Fibroblast of upper back skin (primary cell): ENCODE data around the gene ACO2.
A peak's percentile ranks its signal among the peaks of the same experiment; 100 is the strongest.

Experiments
- DNase-seq: peaks from one replicate; pipeline ENCODE4 v3.0.0-alpha.2; 2013

The ACO2 gene

DNA sequence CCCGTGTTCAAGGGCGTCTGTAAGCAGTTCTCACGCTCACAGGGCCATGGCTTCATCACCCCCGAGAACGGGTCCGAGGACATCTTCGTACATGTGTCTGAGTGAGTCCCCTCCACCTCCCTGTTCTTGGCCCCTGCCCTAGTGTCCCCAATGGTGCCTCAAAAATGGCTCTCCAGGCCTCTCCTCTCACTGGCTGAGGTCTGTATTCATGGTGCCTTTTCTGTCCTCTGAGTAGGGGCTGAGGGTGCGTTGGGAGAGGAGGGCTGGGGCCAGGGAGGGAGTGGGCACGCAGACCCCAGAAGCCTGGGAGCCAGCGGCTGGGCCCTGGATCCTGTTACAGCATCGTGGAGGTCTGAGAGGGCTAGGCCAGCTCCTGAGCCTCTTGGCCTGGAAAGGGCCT lies 104.8 kb downstream of the ACO2 start:
- no peak for DNase-seq

DNA sequence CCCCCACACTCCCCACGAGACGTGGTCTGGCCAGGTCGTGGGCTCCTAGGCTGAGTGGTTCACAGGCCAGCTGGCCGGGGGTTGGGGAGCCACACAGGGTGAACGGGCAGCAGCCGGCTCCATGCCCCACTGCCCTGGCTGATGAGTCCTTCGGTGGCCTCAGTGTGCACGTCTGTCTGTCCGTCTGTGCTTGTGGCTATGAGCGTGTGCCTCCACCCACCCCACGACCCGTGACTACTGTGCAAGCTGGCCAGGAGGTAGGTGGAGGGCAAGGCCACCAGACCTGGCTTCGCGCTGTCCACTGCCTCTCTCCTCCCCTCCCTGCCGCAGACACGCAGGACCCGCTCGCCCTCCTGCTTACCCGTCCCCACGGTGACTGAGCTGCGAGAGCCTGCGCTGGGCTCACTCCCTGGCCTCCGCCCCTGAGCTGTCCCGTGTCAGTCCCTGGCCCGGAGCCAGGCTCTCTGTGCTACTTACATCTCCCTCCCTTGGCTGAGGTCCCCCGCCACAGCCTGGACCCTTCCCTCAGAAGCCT lies 106.0 kb downstream of the ACO2 start:
- no peak for DNase-seq

DNA sequence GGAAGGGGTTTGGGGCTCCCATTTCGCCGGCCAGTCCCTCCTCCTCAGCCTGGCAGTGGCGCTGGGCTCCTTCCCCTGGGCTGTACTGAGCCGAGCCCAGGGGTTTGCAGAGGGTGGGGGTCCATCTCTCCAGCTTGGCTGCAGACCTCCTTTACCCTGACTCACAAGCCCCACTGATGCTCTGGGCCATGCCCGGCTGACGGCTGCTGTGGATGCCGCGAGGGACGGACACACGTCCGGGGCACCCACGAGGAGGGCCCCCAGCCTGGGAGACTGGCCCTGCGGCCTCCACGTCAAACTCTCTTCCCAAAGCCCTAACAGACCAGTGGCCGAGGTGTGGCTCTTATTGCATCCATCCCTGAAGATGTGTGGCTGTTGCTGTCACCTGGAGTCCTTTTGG lies 106.6 kb downstream of the ACO2 start:
- DNase-seq = no peak

DNA sequence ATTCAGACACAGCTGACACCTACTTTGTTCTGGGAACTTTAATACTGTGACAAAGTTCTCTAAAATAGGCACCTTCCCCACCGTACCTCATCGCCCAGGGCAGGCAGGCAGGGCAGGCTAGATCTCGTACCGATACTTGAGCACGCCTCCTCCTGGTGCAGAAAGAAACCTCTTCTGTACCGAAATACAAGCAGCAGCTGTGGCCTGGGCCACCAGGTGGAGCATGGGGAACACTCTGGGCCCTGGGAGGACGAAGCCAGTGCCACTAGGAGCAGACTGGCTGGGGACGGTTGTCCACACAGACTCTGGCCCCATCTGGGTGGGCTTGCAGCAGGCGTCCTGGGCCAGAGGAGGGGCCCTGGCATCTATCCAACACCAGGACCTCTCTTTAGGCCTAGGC lies 108.0 kb downstream of the ACO2 start:
- DNase-seq = peak; percentile 48

DNA sequence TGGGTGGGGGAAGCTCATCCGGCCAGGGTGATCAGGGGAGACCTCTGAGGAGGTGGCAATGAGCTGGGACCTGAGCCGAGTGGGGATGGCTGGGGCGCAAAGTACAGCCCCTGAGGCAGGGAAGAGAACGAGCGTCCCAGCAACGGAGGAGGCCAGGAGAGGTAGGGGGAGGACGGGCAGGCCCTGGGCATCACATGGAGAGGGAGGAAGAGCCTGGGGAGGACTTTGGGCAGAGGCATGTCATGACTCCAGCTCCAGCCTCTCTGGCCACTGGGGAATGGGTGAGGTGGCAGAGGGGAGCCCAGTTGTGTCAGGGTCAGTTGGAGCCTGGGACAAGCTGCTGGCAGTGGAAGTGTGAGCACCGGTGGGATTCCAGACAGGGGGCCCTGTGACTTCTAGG lies 109.2 kb downstream of the ACO2 start:
- DNase-seq = no peak
